ENCODE measurements around the gene BAMBI. TPM values are rescaled to one million over a fixed set of nuclear protein-coding genes. Genes with fewer than 3 reads are reported as not detected.

BAMBI gene
- total RNA-seq, 1 experiment from 2014 or later = 165 TPM

- peak overlapping the region; percentile 90 for H3K4me3 ChIP-seq (ENCODE audit: low read depth, low read length)
- peak; percentile 61 to 71 for TF ChIP-seq CTCF (IDR thresholded peaks at IDR 0.05; ENCODE audit: insufficient read depth in 1 of 2, low read depth in 1 of 2, low read length in 1 of 2, severe bottlenecking in 1 of 2, unreplicated experiment in 1 of 2)
- Mint-ChIP-seq H3K4me1 (ENCODE audit: low read depth, unreplicated experiment) (peaks cover 29% of the 10 kb centered on the region), H3K36me3 (ENCODE audit: insufficient read depth, unreplicated experiment) (peaks cover 67% of the 10 kb centered on the region), H3K4me3 (ENCODE audit: unreplicated experiment) (peak overlapping the region; percentile 99), H3K27me3 (ENCODE audit: insufficient read depth, unreplicated experiment) (no peaks in the 10 kb centered on the region), H3K27ac (ENCODE audit: unreplicated experiment) (no peak overlapping the region), H3K9me3 (ENCODE audit: unreplicated experiment) (no peaks in the 10 kb centered on the region)
- ChIA-PET POLR2A (no interaction called here), CTCF (interaction anchor here (0.5 to 1.3 kb wide), 3 partner anchors 16 to 627 kb away, joined by 3 to 7 read pairs (median 5); no protein-coding TSS in a partner anchor)
- H3K27me3 ChIP-seq (replicated peaks; ENCODE audit: control insufficient read depth, insufficient read depth, low read length) = no peaks in the 10 kb centered on the region
- H3K4me1 ChIP-seq = peaks cover 50% of the 10 kb centered on the region
- no peaks in the 10 kb centered on the region for H3K9me3 ChIP-seq
- BruUV-seq (replicated peaks) = no TSS peak
- intact Hi-C loops (cut with micrococcal nuclease; ENCODE audit: unreplicated experiment) = loop anchor here (5.0 kb wide), 3 partner anchors 108 to 578 kb away; no protein-coding TSS in a partner anchor
- H3K36me3 ChIP-seq (ENCODE audit: control insufficient read depth, insufficient read depth, low read length) = 0 out of 2 replicates have a peak, but pooled peaks cover 1% of the 10 kb centered on the region
- DNase-seq = peak; percentile 43 to 54
These were observed 2.4 kb downstream of the BAMBI start for GRCh38 chr10:28679581-28680357.

- no peaks in the 10 kb centered on the region for H3K9me3 Mint-ChIP-seq (ENCODE audit: unreplicated experiment)
- DNase-seq = no peak
- BruUV-seq (replicated peaks) = no TSS peak
- peaks cover 29% of the 10 kb centered on the region for H3K4me1 Mint-ChIP-seq (ENCODE audit: low read depth, unreplicated experiment)
- CTCF ChIA-PET = interaction anchor here (0.5 to 0.6 kb wide), 2 partner anchors 300 to 627 kb away, joined by 3 to 7 read pairs; no protein-coding TSS in a partner anchor
- intact Hi-C loops (cut with micrococcal nuclease; ENCODE audit: unreplicated experiment) = no loop called here
- 0 out of 2 replicates have a peak, but pooled peaks cover 1% of the 10 kb centered on the region for H3K36me3 ChIP-seq (ENCODE audit: control insufficient read depth, insufficient read depth, low read length)
- peak overlapping the region; percentile 90 for H3K4me3 ChIP-seq (ENCODE audit: low read depth, low read length)
- POLR2A ChIA-PET = interaction anchor here (0.6 kb wide), 1 partner anchor 75 kb away, joined by 5 read pairs; no protein-coding TSS in a partner anchor
- peaks cover 73% of the 10 kb centered on the region for H3K36me3 Mint-ChIP-seq (ENCODE audit: insufficient read depth, unreplicated experiment)
- TF ChIP-seq CTCF (IDR thresholded peaks at IDR 0.05; ENCODE audit: insufficient read depth in 1 of 2, low read depth in 1 of 2, low read length in 1 of 2, severe bottlenecking in 1 of 2, unreplicated experiment in 1 of 2) = peak in 1 of 2 experiments; percentile 8
- peak overlapping the region; percentile 99 for H3K4me3 Mint-ChIP-seq (ENCODE audit: unreplicated experiment)
- no peaks in the 10 kb centered on the region for H3K27me3 ChIP-seq (replicated peaks; ENCODE audit: control insufficient read depth, insufficient read depth, low read length)
- H3K9me3 ChIP-seq = no peaks in the 10 kb centered on the region
- no peak overlapping the region for H3K27ac Mint-ChIP-seq (ENCODE audit: unreplicated experiment)
- peaks cover 48% of the 10 kb centered on the region for H3K4me1 ChIP-seq
- H3K27me3 Mint-ChIP-seq (ENCODE audit: insufficient read depth, unreplicated experiment) = no peaks in the 10 kb centered on the region
These were observed 3.0 kb downstream of the BAMBI start for GRCh38 chr10:28680358-28680752.

- no TSS peak for BruUV-seq (replicated peaks)
- H3K9me3 ChIP-seq = no peaks in the 10 kb centered on the region
- H3K4me1 ChIP-seq = peaks cover 47% of the 10 kb centered on the region
- intact Hi-C loops (cut with micrococcal nuclease; ENCODE audit: unreplicated experiment) = no loop called here
- H3K36me3 ChIP-seq (ENCODE audit: control insufficient read depth, insufficient read depth, low read length) = 0 out of 2 replicates have a peak, but pooled peaks cover 1% of the 10 kb centered on the region
- Mint-ChIP-seq H3K27me3 (ENCODE audit: insufficient read depth, unreplicated experiment) (no peaks in the 10 kb centered on the region), H3K27ac (ENCODE audit: unreplicated experiment) (no peak overlapping the region), H3K9me3 (ENCODE audit: unreplicated experiment) (no peaks in the 10 kb centered on the region), H3K36me3 (ENCODE audit: insufficient read depth, unreplicated experiment) (peaks cover 78% of the 10 kb centered on the region), H3K4me1 (ENCODE audit: low read depth, unreplicated experiment) (peaks cover 33% of the 10 kb centered on the region), H3K4me3 (ENCODE audit: unreplicated experiment) (peak overlapping the region; percentile 99)
- no peak for TF ChIP-seq CTCF (IDR thresholded peaks at IDR 0.05; ENCODE audit: insufficient read depth in 1 of 2, low read depth in 1 of 2, low read length in 1 of 2, severe bottlenecking in 1 of 2, unreplicated experiment in 1 of 2)
- ChIA-PET CTCF (interaction anchor here (1.8 kb wide), 1 partner anchor 258 kb away, joined by 8 read pairs; no protein-coding TSS in a partner anchor), POLR2A (no interaction called here)
- H3K4me3 ChIP-seq (ENCODE audit: low read depth, low read length) = 0 out of 2 replicates have a peak overlapping the region, but pooled peaks have one; percentile 0
- no peaks in the 10 kb centered on the region for H3K27me3 ChIP-seq (replicated peaks; ENCODE audit: control insufficient read depth, insufficient read depth, low read length)
- DNase-seq = peak in 1 of 2 experiments; percentile 38
These were observed 4.0 kb downstream of the BAMBI start for GRCh38 chr10:28681291-28681763.
